KMS-11 (cell line): ENCODE results near the gene THAP11.
A peak's percentile ranks its signal among the peaks of the same experiment; 100 is the strongest.

Source experiments
- H2AFZ ChIP-seq: fragments of 200-600 bp; sonication (generic); 2 replicates; pipeline ENCODE4 v1.6.1; 2016; ENCODE audit warnings: antibody characterized with exemption, mixed run types, low read depth
- H3K27ac ChIP-seq: fragments of 200-600 bp; sonication (generic); 2 replicates; pipeline ENCODE4 v1.6.1; 2016; ENCODE audit warnings: mild to moderate bottlenecking, mixed run types
- H3K27me3 ChIP-seq: fragments of 200-600 bp; sonication (generic); 2 replicates; pipeline ENCODE4 v1.6.1; 2017; ENCODE audit warnings: mild to moderate bottlenecking, low read depth, mixed run types, moderate library complexity; ENCODE audit not compliant: insufficient read depth
- H3K36me3 ChIP-seq: fragments of 200-600 bp; sonication (generic); 2 replicates; pipeline ENCODE4 v1.6.1; 2017; ENCODE audit warnings: mild to moderate bottlenecking, mixed run types; ENCODE audit not compliant: insufficient read depth
- H3K4me1 ChIP-seq: fragments of 200-600 bp; sonication (generic); 2 replicates; pipeline ENCODE4 v1.6.1; 2016; ENCODE audit warnings: mild to moderate bottlenecking, low read depth, mixed run types; ENCODE audit not compliant: poor library complexity, severe bottlenecking
- H3K4me2 ChIP-seq: fragments of 200-600 bp; sonication (generic); 2 replicates; pipeline ENCODE4 v1.7.0; 2016; ENCODE audit warnings: mild to moderate bottlenecking, mixed run types
- H3K4me3 ChIP-seq: fragments of 200-600 bp; sonication (generic); IDR thresholded peaks from 2 replicates; pipeline ENCODE4 v1.6.1; 2017; ENCODE audit warnings: low read depth, low read length, mixed read lengths; ENCODE audit not compliant: insufficient read depth
- H3K79me2 ChIP-seq: fragments of 200-600 bp; sonication (generic); 2 replicates; pipeline ENCODE4 v1.6.1; 2016; ENCODE audit warnings: low read depth, mixed run types; ENCODE audit not compliant: insufficient read depth
- H3K9ac ChIP-seq: fragments of 200-600 bp; sonication (generic); 2 replicates; pipeline ENCODE4 v1.6.1; 2016; ENCODE audit warnings: mild to moderate bottlenecking, mixed run types
- H4K20me1 ChIP-seq: fragments of 200-600 bp; sonication (generic); 2 replicates; pipeline ENCODE4 v1.6.1; 2016; ENCODE audit warnings: mild to moderate bottlenecking, mixed run types; ENCODE audit not compliant: insufficient read depth
- TF ChIP-seq, protein P1 (sequence below): fragments of 200-600 bp; sonication (generic); conservative IDR thresholded peaks from 2 replicates; pipeline ENCODE4 v1.6.1; 2017; ENCODE audit warnings: low read depth, mild to moderate bottlenecking, antibody characterized with exemption, low read length, moderate library complexity, mixed read lengths

Gene THAP11

DNA sequence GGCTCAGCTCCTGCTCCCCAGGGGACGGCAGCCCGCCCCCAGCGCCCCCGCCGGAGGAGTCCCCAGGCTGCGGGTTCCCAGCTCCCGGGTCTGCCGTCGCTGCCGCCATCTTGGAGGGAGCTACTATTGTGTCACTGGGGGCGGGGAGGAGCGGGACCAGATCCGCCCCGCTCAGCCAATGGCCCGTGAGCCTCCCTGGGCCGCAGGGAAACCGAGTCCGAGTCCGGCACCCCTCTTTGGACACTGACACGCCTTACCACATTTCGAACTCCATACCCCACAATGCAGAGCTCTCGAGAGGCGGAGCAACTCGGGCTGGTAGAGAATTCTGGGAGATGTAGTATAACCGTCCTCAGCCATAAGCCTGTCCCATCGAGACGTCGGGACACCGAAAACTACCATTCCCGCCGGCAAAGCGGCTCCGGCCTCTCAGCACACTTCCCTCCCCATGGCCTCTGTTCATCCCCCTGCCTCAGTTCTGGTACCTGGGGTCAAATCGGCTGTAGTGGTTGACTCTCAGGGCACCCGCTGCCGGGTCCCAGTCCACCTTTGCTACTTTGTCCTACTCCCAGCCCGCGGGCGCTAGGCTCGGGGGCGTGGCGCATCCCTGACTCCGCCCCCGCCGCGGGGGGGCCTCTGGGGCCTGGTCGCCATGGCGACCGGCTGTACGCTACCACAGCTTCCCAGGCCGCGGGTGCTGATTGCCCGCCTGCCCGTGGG is 35.5 kb upstream of the THAP11 start, which contains the start of the genes RANBP10 and TSNAXIP1:
Gene RANBP10 (minus strand): TSS at position 133 of the 720 bp plus-strand sequence. CDS start 24 bp downstream, at position 109.
Gene TSNAXIP1 (plus strand): TSS at position 462 of the 720 bp plus-strand sequence. CDS start 261 bp downstream, outside the sequence.
- Histone ChIP-seq H3K27me3 (no peaks in the 10 kb centered on the region), H3K4me2 (peak within 1 kb of the TSS; percentile 96), H3K27ac (peak within 1 kb of the TSS; percentile 35), H4K20me1 (no peaks in the 10 kb centered on the region), H3K9ac (peak within 1 kb of the TSS; percentile 75), H3K79me2 (peaks cover 42% of the 10 kb centered on the region), H3K4me3 (no peak within 1 kb of the TSS), H2AFZ (peak within 1 kb of the TSS; percentile 81), H3K4me1 (peaks cover 18% of the 10 kb centered on the region), H3K36me3 (0 out of 2 replicates have a peak, but pooled peaks cover 4% of the 10 kb centered on the region)
- TF ChIP-seq, protein P1, sequence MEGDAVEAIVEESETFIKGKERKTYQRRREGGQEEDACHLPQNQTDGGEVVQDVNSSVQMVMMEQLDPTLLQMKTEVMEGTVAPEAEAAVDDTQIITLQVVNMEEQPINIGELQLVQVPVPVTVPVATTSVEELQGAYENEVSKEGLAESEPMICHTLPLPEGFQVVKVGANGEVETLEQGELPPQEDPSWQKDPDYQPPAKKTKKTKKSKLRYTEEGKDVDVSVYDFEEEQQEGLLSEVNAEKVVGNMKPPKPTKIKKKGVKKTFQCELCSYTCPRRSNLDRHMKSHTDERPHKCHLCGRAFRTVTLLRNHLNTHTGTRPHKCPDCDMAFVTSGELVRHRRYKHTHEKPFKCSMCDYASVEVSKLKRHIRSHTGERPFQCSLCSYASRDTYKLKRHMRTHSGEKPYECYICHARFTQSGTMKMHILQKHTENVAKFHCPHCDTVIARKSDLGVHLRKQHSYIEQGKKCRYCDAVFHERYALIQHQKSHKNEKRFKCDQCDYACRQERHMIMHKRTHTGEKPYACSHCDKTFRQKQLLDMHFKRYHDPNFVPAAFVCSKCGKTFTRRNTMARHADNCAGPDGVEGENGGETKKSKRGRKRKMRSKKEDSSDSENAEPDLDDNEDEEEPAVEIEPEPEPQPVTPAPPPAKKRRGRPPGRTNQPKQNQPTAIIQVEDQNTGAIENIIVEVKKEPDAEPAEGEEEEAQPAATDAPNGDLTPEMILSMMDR = no peak

DNA sequence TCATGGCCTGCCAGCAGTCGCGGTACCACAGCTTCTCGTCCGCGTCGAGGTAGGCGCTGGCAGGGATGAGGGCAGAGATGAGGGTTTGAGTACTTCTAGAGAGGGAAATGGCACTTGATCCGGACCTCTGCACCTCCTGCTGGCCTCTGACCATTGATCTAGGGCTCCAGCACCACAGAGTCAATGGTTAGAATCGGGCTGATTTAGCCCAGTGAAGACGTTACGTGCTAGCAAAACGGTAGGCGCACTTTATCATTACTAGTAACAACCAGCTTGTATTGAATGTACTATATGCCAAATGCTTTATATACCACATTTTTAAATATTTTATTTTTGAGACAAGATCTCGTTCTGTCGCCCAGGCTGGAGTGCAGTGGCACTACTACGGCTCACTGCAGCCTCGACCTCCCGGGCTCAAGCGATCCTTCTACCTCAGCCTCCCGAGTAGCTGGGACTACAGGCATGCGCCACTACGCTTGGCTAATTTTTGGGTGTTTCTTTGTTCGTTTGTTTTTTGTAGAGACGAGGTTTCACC is 34.9 kb upstream of the THAP11 start:
- H2AFZ ChIP-seq = peak overlapping the region; percentile 81
- H3K4me3 ChIP-seq = no peak overlapping the region
- no peaks in the 10 kb centered on the region for H4K20me1 ChIP-seq
- H3K27me3 ChIP-seq = no peaks in the 10 kb centered on the region
- no peak overlapping the region for H3K27ac ChIP-seq
- peak overlapping the region; percentile 72 for H3K4me2 ChIP-seq
- H3K36me3 ChIP-seq = 0 out of 2 replicates have a peak, but pooled peaks cover 4% of the 10 kb centered on the region
- TF ChIP-seq, protein P1 = no peak
- H3K79me2 ChIP-seq = peaks cover 36% of the 10 kb centered on the region
- peaks cover 18% of the 10 kb centered on the region for H3K4me1 ChIP-seq
- H3K9ac ChIP-seq = peak overlapping the region; percentile 75; the same call in 1 of the 2 replicates

DNA sequence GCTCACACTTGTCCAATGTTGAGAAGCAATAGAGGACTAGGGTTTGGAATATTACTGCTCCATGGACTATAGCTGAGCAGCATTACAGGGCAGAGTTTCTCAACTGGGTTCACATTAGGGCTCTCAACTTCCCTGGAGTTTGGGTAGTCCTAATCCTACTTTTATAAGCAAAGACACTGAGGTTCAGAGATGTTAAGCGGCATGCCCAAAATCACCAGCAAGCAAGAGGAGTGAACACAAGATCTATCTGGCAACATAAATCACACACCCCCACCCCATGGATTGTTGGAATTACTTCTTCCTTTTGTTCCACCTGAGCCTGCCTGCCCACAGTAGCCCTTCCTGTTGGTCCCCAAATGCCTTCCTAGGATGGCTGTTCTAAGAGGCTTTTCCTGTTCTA is 30.2 kb upstream of the THAP11 start:
- Histone ChIP-seq H2AFZ (no peak overlapping the region), H3K4me2 (no peak overlapping the region), H3K9ac (no peak overlapping the region), H3K27me3 (no peaks in the 10 kb centered on the region), H3K4me1 (peaks cover 8% of the 10 kb centered on the region), H3K36me3 (no peaks in the 10 kb centered on the region), H3K79me2 (no peaks in the 10 kb centered on the region), H3K27ac (no peak overlapping the region), H3K4me3 (no peak overlapping the region), H4K20me1 (no peaks in the 10 kb centered on the region)
- TF ChIP-seq, protein P1 = no peak

DNA sequence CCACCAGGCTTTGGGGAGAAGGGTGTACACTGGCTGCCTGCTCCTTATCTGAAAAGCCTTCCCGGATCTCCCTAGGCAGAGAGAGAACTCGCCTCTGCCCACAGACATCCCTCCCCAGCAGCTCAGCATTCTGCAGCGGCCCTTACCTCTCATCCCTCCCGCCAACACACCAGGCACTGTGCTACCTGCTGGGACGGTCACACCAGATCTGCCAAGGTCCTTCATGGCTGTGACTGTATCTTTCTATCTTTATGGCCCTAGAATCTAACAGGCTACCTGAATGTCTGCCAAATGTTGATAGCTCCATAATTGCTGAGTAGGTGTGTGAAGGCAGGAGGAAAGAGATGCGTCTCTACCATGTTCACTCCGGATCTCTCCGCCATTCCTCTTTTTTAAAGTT is 27.6 kb upstream of the THAP11 start:
- Histone ChIP-seq H3K4me1 (peaks cover 3% of the 10 kb centered on the region), H3K27ac (no peak overlapping the region), H3K27me3 (no peaks in the 10 kb centered on the region), H3K36me3 (no peaks in the 10 kb centered on the region), H3K4me2 (no peak overlapping the region), H3K9ac (no peak overlapping the region), H3K4me3 (no peak overlapping the region), H4K20me1 (no peaks in the 10 kb centered on the region), H2AFZ (no peak overlapping the region), H3K79me2 (no peaks in the 10 kb centered on the region)
- TF ChIP-seq, protein P1 = no peak
